SK-N-SH (cell line): ENCODE data around the gene CCDC106. TPM values are rescaled to one million over a fixed set of nuclear protein-coding genes. Genes with fewer than 3 reads are reported as not detected.

Source experiments
- CTCF ChIA-PET: fragments of 300-600, 350-600 bp; formaldehyde crosslinking; extraction: SDS; loops from one replicate; lab custom pipeline; 2021; lab: Yijun Ruan, JAX
- POLR2A ChIA-PET: fragments of 350-600 bp; sonication (Branson Sonifier 250); formaldehyde crosslinking; extraction: SDS; loops from one replicate; lab custom pipeline; 2020; ENCODE audit warnings: antibody characterized with exemption, inconsistent platforms; lab: Yijun Ruan, JAX
- DNase-seq: peaks from one replicate; pipeline ENCODE4 v3.0.0; 2012
- H2AFZ ChIP-seq: fragments of 200-600 bp; sonication (generic); 2 replicates; pipeline ENCODE4 v1.8.1; 2016; ENCODE audit warnings: antibody characterized with exemption, mild to moderate bottlenecking, low read depth
- H3F3A ChIP-seq: fragments of 200-600 bp; sonication (generic); replicated peaks from 2 replicates; pipeline ENCODE3; 2016; ENCODE audit warnings: antibody characterized with exemption, mild to moderate bottlenecking; ENCODE audit not compliant: insufficient read depth
- H3K27ac ChIP-seq, 2 experiments: fragments of 200-500 bp in 1 of 2; fragments of 200-600 bp in 1 of 2; sonication (Bioruptor generic) in 1 of 2; sonication (generic), shearing (Covaris generic) in 1 of 2; 2 replicates each; pipeline versions ENCODE4 v1.5.1 to v1.6.1; 2014 to 2016; ENCODE audit warnings: low read depth in 2 of 2, inconsistent platforms in 1 of 2, low read length in 1 of 2, mild to moderate bottlenecking in 1 of 2, mixed read lengths in 1 of 2
- H3K27me3 ChIP-seq: fragments of 200-600 bp; sonication (generic), shearing (Covaris generic); 2 replicates; pipeline ENCODE4 v1.6.1; 2016; ENCODE audit warnings: mixed run types; ENCODE audit not compliant: insufficient read depth
- H3K36me3 ChIP-seq, 2 experiments: fragments of 200-500 bp in 1 of 2; fragments of 200-600 bp in 1 of 2; sonication (Bioruptor generic) in 1 of 2; sonication (generic) in 1 of 2; replicated peaks in 1 of 2; 2 replicates each; pipeline versions ENCODE3 to v1.5.1; 2014 to 2016; ENCODE audit warnings: low read length in 1 of 2, mild to moderate bottlenecking in 1 of 2; ENCODE audit not compliant: insufficient read depth in 2 of 2, control insufficient read depth in 1 of 2
- H3K4me1 ChIP-seq, 2 experiments: fragments of 200-500 bp in 1 of 2; fragments of 200-600 bp in 1 of 2; sonication (Bioruptor generic) in 1 of 2; sonication (generic), shearing (Covaris generic) in 1 of 2; 2 replicates each; pipeline versions ENCODE4 v1.5.1 to v1.6.1; 2014 to 2016; ENCODE audit warnings: low read depth in 1 of 2, low read length in 1 of 2, mixed run types in 1 of 2; ENCODE audit not compliant: insufficient read depth in 2 of 2, control insufficient read depth in 1 of 2
- H3K4me2 ChIP-seq: fragments of 200-600 bp; sonication (generic), shearing (Covaris generic); 2 replicates; pipeline ENCODE4 v1.6.1; 2017; ENCODE audit warnings: mixed run types
- H3K4me3 ChIP-seq, 2 experiments: fragments of 200-500 bp in 1 of 2; fragments of 200-600 bp in 1 of 2; sonication (Bioruptor generic) in 1 of 2; sonication (generic), shearing (Covaris generic) in 1 of 2; 2 replicates each; pipeline versions ENCODE4 v1.5.1 to v1.8.1; 2014 to 2016; ENCODE audit warnings: low read depth in 2 of 2, inconsistent platforms in 1 of 2, low read length in 1 of 2, mild to moderate bottlenecking in 1 of 2, mixed read lengths in 1 of 2, moderate library complexity in 1 of 2
- H3K79me2 ChIP-seq: fragments of 200-600 bp; sonication (generic); 2 replicates; pipeline ENCODE4 v1.8.1; 2017; ENCODE audit warnings: mild to moderate bottlenecking; ENCODE audit not compliant: insufficient read depth
- H3K9ac ChIP-seq: fragments of 200-600 bp; sonication (generic); 2 replicates; pipeline ENCODE4 v1.6.1; 2017; ENCODE audit warnings: mixed run types
- H3K9me2 ChIP-seq: fragments of 200-600 bp; sonication (generic); 2 replicates; pipeline ENCODE4 v1.6.1; 2017; ENCODE audit warnings: mixed run types
- H3K9me3 ChIP-seq: fragments of 200-600 bp; sonication (generic); 2 replicates; pipeline ENCODE4 v1.6.1; 2017; ENCODE audit warnings: mixed run types, mild to moderate bottlenecking, moderate library complexity
- H4K20me1 ChIP-seq: fragments of 200-600 bp; sonication (generic); 2 replicates; pipeline ENCODE4 v1.6.1; 2017; ENCODE audit warnings: mild to moderate bottlenecking, mixed run types; ENCODE audit not compliant: insufficient read depth
- EP300 ChIP-seq, 2 experiments: IDR thresholded peaks; 2 replicates each; pipeline versions ENCODE4 v1.4.0 to v1.6.1; 2012; ENCODE audit warnings: borderline replicate concordance in 1 of 2, low read depth in 1 of 2, low read length in 1 of 2
- JUND ChIP-seq: IDR thresholded peaks from 2 replicates; pipeline ENCODE4 v1.4.0; 2012
- MEF2A ChIP-seq: IDR thresholded peaks from 2 replicates; pipeline ENCODE4 v1.4.0; 2012; ENCODE audit warnings: low read depth, borderline replicate concordance
- NFIC ChIP-seq: IDR thresholded peaks from 2 replicates; pipeline ENCODE4 v1.4.0; 2012; ENCODE audit warnings: borderline replicate concordance
- REST ChIP-seq: IDR thresholded peaks from 2 replicates; pipeline ENCODE4 v1.6.1; 2012; ENCODE audit warnings: mild to moderate bottlenecking, low read depth, low read length, moderate library complexity
- TEAD4 ChIP-seq: IDR thresholded peaks from 2 replicates; pipeline ENCODE4 v1.4.0; 2012; ENCODE audit warnings: mild to moderate bottlenecking, borderline replicate concordance; ENCODE audit not compliant: insufficient read depth
- USF1 ChIP-seq: IDR thresholded peaks from 2 replicates; pipeline ENCODE4 v1.4.0; 2012; ENCODE audit warnings: low read depth, borderline replicate concordance
- USF2 ChIP-seq: fragments of 150-350 bp; IDR thresholded peaks from 2 replicates; pipeline ENCODE4 v1.6.1; 2017; ENCODE audit warnings: antibody characterized with exemption, low read length, low read depth, borderline replicate concordance
- YY1 ChIP-seq: IDR thresholded peaks from 2 replicates; pipeline ENCODE4 v1.4.0; 2012; ENCODE audit warnings: low read depth, mild to moderate bottlenecking
- WGBS: methylation state at CpG from one replicate; pipeline ENCODE4 v1.1.6; 2017; ENCODE audit warnings: low lambda C conversion rate; 5-methylcytosine and 5-hydroxymethylcytosine counted together
- polyA plus RNA-seq, 3 experiments: library from polyadenylated mRNA; depleted of rRNA; stranded (reverse); fragments of >200 nt; gene quantifications; 2 replicates each; pipeline ENCODE4 v1.2.3, GENCODE V29; 2012

The CCDC106 gene
- polyA plus RNA-seq, 1 of the 3 experiments (the other 2 are of a cell fraction) = 27.1 TPM

- peak overlapping the region; percentile 94 for H3K4me2 ChIP-seq
- DNase-seq = no peak
- no peaks in the 10 kb centered on the region for H4K20me1 ChIP-seq
- peaks cover 24% of the 10 kb centered on the region for H3K79me2 ChIP-seq
- TF ChIP-seq TEAD4 (no peak), MEF2A (no peak), YY1 (no peak), NFIC (no peak), JUND (no peak), USF2 (no peak), REST (no peak), USF1 (no peak), EP300 (IDR thresholded peaks at IDR 0.05; ENCODE audit: borderline replicate concordance in 1 of 2, low read depth in 1 of 2, low read length in 1 of 2) (no peak)
- peaks cover 9 to 17% of the 10 kb centered on the region in 2 experiments; a peak in 3 of 4 replicates for H3K4me1 ChIP-seq
- peak overlapping the region; percentile 67 to 91 for H3K4me3 ChIP-seq
- ChIA-PET POLR2A (interaction anchor here (0.8 to 2.1 kb wide), 3 partner anchors 20 to 124 kb away, joined by 3 to 7 read pairs (median 4); partner anchors contain the start of genes NAT14, ZNF579 and ZNF628), CTCF (interaction anchor here (1.2 to 1.8 kb wide), 3 partner anchors 31 to 460 kb away, joined by 3 to 5 read pairs (median 4); no protein-coding TSS in a partner anchor)
- peaks cover 30% of the 10 kb centered on the region for H3F3A ChIP-seq
- no peaks in the 10 kb centered on the region for H3K9me2 ChIP-seq
- 86% methylated on average over 4 of the region's 4 CpGs for WGBS
- peak overlapping the region; percentile 98 to 99; a peak in 3 of 4 replicates for H3K27ac ChIP-seq
- peak overlapping the region; percentile 99; the same call in 1 of the 2 replicates for H3K9ac ChIP-seq
- H3K27me3 ChIP-seq = no peaks in the 10 kb centered on the region
- no peak overlapping the region for H2AFZ ChIP-seq
- peaks cover 10 to 12% of the 10 kb centered on the region in 2 experiments for H3K36me3 ChIP-seq
- H3K9me3 ChIP-seq = no peaks in the 10 kb centered on the region
These were observed 46.9 kb upstream of the CCDC106 start for GRCh38 chr19:55601084-55601483.
